ENCODE measurements around the gene ZNF174. TPM values are rescaled to one million over a fixed set of nuclear protein-coding genes. Genes with fewer than 3 reads are reported as not detected.

The ZNF174 gene
- polyA plus RNA-seq, 1 donor from 2014 or later, result 13.0 TPM

DNA sequence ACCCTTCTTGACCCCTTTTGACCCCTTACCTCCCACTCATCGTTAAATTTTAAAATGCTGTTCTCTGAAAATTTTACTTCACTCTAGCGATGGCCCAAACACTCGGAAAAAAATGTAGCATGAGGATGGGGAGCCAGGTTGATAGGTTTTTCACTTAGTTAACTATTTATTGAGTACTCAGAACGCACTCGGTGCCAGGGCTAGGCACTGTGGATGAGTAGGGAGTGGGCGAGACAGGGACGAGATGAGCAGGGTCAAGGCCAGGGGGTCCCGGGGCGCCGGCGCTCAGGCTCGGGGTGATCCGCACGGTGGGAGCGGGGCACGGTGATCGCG is 603 bp upstream of the ZNF174 start:
- Histone ChIP-seq H3F3A (ENCODE audit: insufficient read depth, low read length, poor library complexity, severe bottlenecking) (no peaks in the 10 kb centered on the region), H3K27ac (ENCODE audit: low read length) (no peak overlapping the region)

DNA sequence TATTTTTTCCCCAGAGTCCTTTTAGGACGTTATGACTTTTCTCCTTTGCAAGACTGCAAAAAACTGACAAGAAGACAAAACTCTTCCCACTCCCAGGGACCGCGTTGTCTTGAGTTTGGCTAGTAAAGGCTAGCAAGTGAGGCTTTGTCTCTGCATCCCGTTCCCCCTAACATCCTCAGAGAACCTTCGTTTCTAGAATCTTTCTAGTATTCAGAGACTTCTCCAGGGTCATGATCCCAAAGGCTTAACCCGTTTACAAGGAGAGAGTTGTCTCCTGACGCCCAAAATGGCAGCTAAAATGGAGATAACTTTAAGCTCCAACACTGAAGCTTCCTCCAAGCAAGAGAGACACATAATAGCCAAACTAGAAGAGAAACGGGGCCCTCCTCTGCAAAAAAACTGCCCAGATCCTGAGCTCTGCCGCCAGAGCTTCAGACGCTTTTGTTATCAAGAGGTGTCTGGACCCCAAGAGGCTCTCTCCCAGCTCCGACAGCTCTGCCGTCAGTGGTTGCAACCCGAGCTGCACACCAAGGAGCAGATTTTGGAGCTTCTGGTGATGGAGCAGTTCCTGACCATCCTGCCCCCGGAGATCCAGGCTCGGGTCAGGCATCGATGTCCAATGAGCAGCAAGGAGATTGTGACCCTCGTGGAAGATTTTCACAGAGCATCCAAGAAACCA is 843 bp downstream of the ZNF174 start:
- H3K79me2 ChIP-seq (replicated peaks; ENCODE audit: insufficient read depth, low read length), result peaks cover 22% of the 10 kb centered on the region
- H3K27me3 ChIP-seq (ENCODE audit: insufficient read depth, low read depth, low read length), result no peaks in the 10 kb centered on the region
- no peak for TF ChIP-seq REST (IDR thresholded peaks at IDR 0.05; ENCODE audit: borderline replicate concordance)
- no peaks in the 10 kb centered on the region for H3K9me2 ChIP-seq (ENCODE audit: insufficient read depth, low read length)
- peak overlapping the region; percentile 55 for H3K27ac ChIP-seq (ENCODE audit: low read length)
- H3K4me3 ChIP-seq (ENCODE audit: low read length), result peak overlapping the region; percentile 87
- peak overlapping the region; percentile 70 for H3K9ac ChIP-seq (ENCODE audit: low read length)
- H3K4me2 ChIP-seq (ENCODE audit: low read length), result peak overlapping the region; percentile 87
- H2AFZ ChIP-seq (ENCODE audit: low read depth, low read length), result peak overlapping the region; percentile 30
- H3K36me3 ChIP-seq (ENCODE audit: insufficient read depth, low read length), result peaks cover 17% of the 10 kb centered on the region
- no peaks in the 10 kb centered on the region for H3K9me3 ChIP-seq (ENCODE audit: low read length)
- no peaks in the 10 kb centered on the region for H3F3A ChIP-seq (ENCODE audit: insufficient read depth, low read length, poor library complexity, severe bottlenecking)
- no peaks in the 10 kb centered on the region for H4K20me1 ChIP-seq (ENCODE audit: insufficient read depth)

More for the DNA sequence above, 603 bp upstream of the ZNF174 start:
- Histone ChIP-seq H3K9me2 (ENCODE audit: insufficient read depth, low read length) (no peaks in the 10 kb centered on the region), H3K9ac (ENCODE audit: low read length) (peak overlapping the region; percentile 66), H4K20me1 (ENCODE audit: insufficient read depth) (no peaks in the 10 kb centered on the region), H3K36me3 (ENCODE audit: insufficient read depth, low read length) (peaks cover 13% of the 10 kb centered on the region), H3K79me2 (replicated peaks; ENCODE audit: insufficient read depth, low read length) (peaks cover 22% of the 10 kb centered on the region), H3K27me3 (ENCODE audit: insufficient read depth, low read depth, low read length) (no peaks in the 10 kb centered on the region), H3K9me3 (ENCODE audit: low read length) (no peaks in the 10 kb centered on the region), H2AFZ (ENCODE audit: low read depth, low read length) (peak overlapping the region; percentile 46), H3K4me2 (ENCODE audit: low read length) (peak overlapping the region; percentile 88), H3K4me3 (ENCODE audit: low read length) (peak overlapping the region; percentile 87)
- no peak for TF ChIP-seq REST (IDR thresholded peaks at IDR 0.05; ENCODE audit: borderline replicate concordance)

DNA sequence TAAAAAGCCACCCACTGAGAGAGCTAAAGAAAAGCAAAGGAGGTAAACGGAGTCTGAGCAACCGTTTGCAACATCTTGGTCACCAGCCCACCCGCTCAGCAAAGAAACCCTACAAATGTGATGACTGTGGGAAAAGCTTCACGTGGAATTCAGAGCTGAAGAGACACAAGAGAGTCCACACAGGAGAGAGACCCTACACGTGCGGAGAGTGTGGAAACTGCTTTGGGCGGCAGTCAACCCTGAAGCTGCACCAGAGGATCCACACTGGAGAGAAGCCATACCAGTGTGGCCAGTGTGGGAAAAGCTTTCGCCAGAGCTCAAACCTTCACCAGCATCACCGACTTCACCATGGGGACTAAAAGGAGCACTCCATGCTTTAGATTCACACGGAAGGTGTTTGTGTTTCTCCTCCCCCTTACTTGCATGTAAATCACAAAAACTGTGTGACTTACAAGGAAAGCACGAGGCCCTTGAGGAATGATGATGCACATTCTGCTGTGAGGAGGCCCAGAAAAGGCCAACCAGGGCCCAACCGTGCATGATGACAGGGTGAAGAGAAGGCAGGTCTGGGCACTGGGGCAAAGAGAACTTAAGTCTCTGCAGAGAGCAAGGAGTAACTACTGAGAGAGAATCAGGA is 7.7 kb downstream of the ZNF174 start:
- Histone ChIP-seq H3K36me3 (ENCODE audit: insufficient read depth, low read length) (peaks cover 47% of the 10 kb centered on the region), H3K79me2 (replicated peaks; ENCODE audit: insufficient read depth, low read length) (peaks cover 3% of the 10 kb centered on the region), H3K9me3 (ENCODE audit: low read length) (peaks cover 32% of the 10 kb centered on the region)
- TF ChIP-seq POLR2AphosphoS5 (IDR thresholded peaks at IDR 0.05) (no peak), RAD21 (conservative IDR thresholded peaks at IDR 0.05) (no peak), CTCF (IDR thresholded peaks at IDR 0.05; ENCODE audit: poor library complexity, severe bottlenecking) (no peak), EZH2 (IDR thresholded peaks at IDR 0.05; ENCODE audit: borderline replicate concordance, insufficient read depth, low read length, poor library complexity, severe bottlenecking) (no peak), TAF1 (IDR thresholded peaks at IDR 0.05; ENCODE audit: low read depth) (no peak), EP300 (conservative IDR thresholded peaks at IDR 0.05; ENCODE audit: poor library complexity, severe bottlenecking) (no peak), MXI1 (conservative IDR thresholded peaks at IDR 0.05; ENCODE audit: poor library complexity, severe bottlenecking) (no peak), SMC3 (conservative IDR thresholded peaks at IDR 0.05; ENCODE audit: poor library complexity) (no peak)

More for the DNA sequence above, 7.7 kb downstream of the ZNF174 start:
- no peak overlapping the region for H3K27ac ChIP-seq (ENCODE audit: low read length)
- H3K9me2 ChIP-seq (ENCODE audit: insufficient read depth, low read length), result no peaks in the 10 kb centered on the region
- H4K20me1 ChIP-seq (ENCODE audit: insufficient read depth), result no peaks in the 10 kb centered on the region
- H2AFZ ChIP-seq (ENCODE audit: low read depth, low read length), result no peak overlapping the region
- no peaks in the 10 kb centered on the region for H3F3A ChIP-seq (ENCODE audit: insufficient read depth, low read length, poor library complexity, severe bottlenecking)
- no peaks in the 10 kb centered on the region for H3K27me3 ChIP-seq (ENCODE audit: insufficient read depth, low read depth, low read length)
- H3K4me2 ChIP-seq (ENCODE audit: low read length), result no peak overlapping the region
- H3K4me3 ChIP-seq (ENCODE audit: low read length), result no peak overlapping the region
- H3K9ac ChIP-seq (ENCODE audit: low read length), result no peak overlapping the region

Measured in neural cell (in vitro differentiated cells).